Esophagus squamous epithelium (tissue), 4 donors: ENCODE measurements around the gene SELL.
"Not testable (repeated sequence)": the region's sequence is repeated elsewhere in the genome, so short reads cannot be mapped to it uniquely, and the experiment has no call there.

Experiments used
- POLR2A ChIP-seq, 4 donors: fragments of 450-650 bp; IDR thresholded peaks; one replicate each; pipeline ENCODE4 v1.6.1; 2017; ENCODE audit warnings: antibody characterized with exemption in 4 of 4, mild to moderate bottlenecking in 4 of 4, moderate library complexity in 3 of 4
- TF ChIP-seq, protein P1 (sequence below), 6 experiments: fragments of 450-650 bp in 4 of 6; fragments of 200-600 bp in 2 of 6; sonication (generic) in 2 of 6; IDR thresholded peaks; one replicate each; pipeline ENCODE4 v1.5.1; 2016 to 2019; ENCODE audit warnings: antibody characterized with exemption in 6 of 6, mild to moderate bottlenecking in 4 of 6, moderate library complexity in 4 of 6

- not testable (repeated sequence) for TF ChIP-seq POLR2A (IDR thresholded peaks at IDR 0.05)
- TF ChIP-seq, protein P1, sequence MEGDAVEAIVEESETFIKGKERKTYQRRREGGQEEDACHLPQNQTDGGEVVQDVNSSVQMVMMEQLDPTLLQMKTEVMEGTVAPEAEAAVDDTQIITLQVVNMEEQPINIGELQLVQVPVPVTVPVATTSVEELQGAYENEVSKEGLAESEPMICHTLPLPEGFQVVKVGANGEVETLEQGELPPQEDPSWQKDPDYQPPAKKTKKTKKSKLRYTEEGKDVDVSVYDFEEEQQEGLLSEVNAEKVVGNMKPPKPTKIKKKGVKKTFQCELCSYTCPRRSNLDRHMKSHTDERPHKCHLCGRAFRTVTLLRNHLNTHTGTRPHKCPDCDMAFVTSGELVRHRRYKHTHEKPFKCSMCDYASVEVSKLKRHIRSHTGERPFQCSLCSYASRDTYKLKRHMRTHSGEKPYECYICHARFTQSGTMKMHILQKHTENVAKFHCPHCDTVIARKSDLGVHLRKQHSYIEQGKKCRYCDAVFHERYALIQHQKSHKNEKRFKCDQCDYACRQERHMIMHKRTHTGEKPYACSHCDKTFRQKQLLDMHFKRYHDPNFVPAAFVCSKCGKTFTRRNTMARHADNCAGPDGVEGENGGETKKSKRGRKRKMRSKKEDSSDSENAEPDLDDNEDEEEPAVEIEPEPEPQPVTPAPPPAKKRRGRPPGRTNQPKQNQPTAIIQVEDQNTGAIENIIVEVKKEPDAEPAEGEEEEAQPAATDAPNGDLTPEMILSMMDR (IDR thresholded peaks at IDR 0.05): not testable (repeated sequence)
Observed at GRCh38 chr1:169658777-169659176, 52.6 kb downstream of the SELL start.
